ENCODE measurements around the gene REV3L.
A peak's percentile ranks its signal among the peaks of the same experiment; 100 is the strongest.

REV3L gene

DNA sequence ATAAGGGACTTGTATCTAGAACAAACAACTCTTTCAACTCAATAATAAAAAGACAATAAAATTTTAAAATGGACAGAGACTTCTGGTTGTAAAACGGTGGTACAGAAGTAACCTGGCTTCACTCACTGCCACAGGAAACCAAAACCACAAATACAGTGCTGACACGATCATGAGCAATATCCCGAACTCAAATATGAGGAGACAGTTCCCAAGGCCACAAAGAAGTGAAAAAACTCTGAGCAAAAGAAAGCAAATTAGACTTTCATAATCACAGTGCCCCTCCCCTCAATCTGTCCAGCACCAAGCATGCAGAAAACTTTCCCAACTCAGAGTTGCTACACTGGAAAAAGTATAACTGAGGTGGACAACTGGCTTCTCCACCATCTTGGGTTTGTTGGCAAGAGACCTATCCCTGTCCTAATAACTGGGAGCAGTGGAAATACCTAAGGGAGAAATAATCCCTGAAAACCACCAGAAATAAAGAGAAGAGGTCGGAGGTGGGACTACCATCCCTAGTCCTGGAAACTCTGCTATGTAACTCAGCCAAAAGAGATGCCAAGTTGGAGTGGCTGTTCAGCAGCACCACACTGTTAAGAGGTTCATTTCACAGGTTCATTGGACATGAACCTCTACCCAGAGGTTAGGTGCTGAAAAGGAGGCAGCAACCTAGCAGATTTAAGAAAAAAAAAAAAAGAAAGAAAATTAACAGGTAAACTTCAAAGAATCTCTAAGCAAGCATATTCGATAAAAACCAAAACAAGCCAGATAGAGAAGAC, 55.5 kb downstream of the REV3L start:
- peak; percentile 77 for DNase-seq (ENCODE audit: low read depth, low spot score)

DNA sequence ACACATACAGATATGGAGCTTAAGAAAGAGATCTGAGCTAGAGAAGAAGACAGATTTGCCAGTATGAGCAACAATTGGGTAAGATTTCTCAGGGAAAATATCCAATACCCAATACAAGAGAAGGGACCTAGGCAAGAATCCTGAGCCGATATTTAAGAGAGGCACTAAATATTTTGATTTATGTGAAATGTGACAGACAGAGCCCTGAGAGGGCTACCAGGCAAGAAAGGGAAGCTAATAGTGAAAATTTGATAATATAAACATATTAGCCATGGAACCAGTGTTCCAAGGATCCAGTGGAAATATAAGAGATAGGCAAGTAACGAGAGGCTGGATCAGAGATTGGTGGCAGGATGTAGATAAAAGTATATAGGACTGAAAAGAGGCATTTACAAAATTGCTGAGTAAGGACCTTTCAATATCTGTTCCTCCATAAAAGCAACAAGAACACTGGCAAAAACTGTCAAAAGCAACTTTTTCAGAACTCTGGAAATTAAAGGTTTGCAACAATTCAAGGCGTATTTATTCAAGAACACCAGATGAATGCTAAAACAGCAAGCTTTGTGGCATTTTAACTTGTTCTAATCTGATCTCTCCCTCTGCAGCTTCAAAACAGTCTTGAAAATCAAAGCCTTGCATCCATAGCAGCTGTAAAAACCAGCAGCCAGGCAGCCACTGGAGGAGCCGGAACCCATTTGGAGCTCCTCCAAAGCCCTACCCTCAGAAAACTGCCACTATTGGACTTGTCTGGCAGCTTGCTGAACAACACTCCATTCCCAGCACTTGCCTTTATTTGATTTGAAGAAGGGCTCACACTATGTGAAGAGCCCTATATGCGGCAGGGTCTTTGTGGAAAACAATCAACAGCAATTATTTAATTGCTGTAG, 58.8 kb downstream of the REV3L start:
- peak; percentile 64 for DNase-seq (ENCODE audit: low read depth, low spot score)

DNA sequence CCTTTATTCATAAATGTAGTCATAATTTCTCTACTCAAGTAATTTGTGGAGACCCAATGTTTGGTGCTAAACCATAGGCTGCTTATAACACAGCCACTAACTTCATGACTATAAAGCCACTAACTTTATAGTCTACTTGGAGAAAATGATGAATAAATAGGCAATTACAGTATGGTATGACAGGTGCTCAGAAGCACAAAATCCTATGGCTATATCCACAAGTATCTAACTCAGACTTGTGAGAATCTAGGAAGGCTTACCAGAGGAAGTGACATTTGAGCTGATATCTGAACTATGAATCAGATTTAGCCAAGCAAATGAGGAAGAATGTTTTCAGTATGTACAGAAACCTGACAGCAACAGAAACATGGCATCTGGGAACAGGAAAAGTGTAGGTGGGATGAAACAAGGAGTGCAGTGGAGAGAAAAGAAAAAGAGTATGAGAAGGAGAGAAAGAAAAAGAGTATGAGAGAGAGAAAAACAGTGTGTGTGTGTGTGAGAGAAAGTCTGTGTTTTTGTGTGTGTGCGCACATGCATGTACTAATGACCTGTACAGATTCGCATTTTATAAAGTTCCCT, 59.9 kb downstream of the REV3L start:
- no peak for DNase-seq (ENCODE audit: low read depth, low spot score)

DNA sequence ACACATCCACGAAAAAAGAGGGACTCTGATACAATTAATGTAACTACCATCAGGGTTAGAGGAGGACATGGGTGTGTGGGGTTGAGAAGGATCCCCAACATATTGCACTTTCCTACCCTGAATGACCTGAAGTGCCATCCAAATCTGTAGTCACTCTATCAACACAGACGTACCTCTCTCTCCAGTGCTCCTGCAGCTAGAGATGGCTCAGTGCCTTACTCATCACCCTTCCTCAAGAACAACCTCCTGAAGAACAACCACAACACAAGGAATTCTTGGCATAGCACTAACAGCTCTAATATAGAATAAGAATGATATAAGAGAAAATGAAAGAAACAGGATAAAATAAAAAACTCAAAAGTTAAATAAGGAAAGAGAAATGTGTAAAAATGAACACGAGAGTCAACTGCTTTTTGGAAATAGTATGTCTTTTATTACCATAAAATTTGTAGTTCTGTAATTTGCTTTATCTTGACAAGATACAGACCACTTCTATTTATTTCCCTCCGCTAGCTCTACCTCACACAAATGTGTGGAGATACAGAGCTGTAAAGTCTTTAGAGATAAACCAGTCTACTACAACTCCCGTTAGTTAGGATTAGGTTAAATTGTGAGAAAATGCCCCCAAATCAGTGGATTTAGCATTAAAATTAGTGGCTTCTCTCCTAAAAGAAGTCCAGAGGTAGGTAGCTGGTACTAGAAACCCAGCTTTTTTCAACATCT, 63.9 kb downstream of the REV3L start:
- DNase-seq (ENCODE audit: low read depth, low spot score): peak; percentile 64

DNA sequence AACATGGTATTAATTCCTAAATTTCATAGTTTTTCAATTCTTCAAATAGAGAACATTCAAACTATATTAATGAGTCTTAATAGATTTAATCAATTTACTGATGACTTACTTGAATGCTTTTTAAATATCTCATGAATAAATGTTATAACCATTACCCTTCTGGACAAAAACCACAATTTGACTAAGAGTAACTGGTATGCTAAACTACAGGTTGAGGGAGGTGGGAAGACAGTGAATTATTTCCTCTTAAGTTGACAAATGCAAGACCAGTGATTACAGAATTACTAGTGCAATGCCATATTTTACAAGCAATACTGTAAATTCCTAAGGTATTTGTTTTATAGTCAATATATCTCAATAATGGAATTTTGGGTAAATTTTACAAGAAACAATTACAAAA, 65.1 kb downstream of the REV3L start:
- DNase-seq (ENCODE audit: low read depth, low spot score): peak; percentile 10

DNA sequence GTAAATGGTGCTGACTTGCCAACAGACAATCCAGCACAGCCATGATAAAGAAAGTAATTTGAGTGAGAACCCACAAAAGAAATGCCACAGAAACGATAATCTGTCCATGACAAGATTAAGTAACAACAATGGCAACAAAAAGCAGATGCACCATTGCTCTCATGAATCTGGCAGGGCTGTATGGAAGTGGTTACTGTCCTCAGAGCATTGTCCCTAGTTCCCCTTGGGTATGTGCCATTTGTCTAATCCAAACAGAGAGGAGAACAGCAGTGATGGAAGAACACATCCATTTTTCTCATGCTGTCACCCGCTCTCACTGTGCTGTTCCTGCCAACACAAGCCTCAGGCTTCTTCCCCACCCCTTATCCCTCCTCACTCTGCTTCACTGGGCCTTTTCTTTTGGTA, 65.8 kb downstream of the REV3L start:
- peak; percentile 43 for DNase-seq (ENCODE audit: low read depth, low spot score)

DNA sequence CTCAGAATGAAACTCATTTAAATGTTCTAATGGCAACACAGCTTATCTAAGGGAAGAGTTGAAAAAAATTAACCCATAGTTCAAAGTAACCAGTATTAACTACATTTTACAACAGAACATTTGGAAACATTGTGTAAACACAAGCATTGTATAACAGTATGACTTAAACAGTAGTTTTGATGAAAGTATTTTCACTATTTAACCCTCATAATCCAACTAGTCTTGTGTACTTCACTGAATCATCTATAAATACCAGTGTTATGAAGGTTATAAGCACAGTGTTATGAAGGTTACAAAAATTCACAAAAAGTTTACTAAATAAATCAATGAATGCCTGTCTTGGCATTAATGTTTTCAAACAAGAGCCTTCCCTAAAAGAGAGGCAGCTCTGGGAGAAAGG, 66.5 kb downstream of the REV3L start:
- DNase-seq (ENCODE audit: low read depth, low spot score): no peak

DNA sequence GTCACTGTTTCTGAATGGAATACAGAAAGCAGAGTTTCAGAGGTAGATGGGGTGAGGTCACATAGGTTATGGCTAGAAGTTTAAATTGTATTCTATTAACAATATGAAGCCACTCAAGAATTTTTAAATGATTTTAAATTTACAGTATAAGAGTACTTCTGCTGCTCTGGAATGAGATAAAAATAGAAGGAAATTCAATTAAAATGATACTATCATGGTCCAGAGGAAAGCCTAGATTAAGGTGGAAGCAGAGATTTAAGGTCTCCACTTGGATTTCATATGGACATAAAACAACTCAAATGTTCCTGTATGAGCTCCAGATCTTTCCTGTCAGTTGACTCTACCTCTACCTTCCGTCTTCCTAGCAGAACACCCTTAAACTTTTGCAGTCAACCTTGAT, 68.6 kb downstream of the REV3L start:
- no peak for DNase-seq (ENCODE audit: low read depth, low spot score)

DNA sequence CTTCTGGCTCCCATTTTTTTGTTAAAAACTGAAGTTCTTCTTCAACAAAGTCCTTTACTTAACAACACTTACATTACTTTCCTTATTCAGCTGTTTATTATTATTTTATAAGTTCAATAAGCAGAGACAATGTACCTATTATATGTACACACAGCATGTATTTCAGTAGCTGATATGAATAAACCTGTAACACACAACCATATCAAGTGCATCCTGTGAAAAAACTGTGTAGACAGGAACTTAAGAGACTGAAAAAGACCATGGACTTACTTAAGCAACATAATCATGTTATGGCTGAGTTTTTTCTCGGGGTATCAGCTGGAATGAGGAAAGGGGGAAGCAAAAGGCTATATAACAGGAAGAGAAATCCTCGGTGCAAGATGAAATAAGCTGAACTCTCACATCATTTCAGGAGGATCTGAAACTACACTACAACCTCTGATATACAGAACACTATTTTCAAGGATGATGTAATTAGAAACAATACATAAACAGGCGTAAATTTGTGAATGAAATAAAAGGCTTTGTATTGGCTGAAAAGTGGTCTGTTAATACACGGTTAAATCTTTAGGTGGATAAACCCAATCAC, 70.9 kb downstream of the REV3L start:
- DNase-seq (ENCODE audit: low read depth, low spot score): no peak

DNA sequence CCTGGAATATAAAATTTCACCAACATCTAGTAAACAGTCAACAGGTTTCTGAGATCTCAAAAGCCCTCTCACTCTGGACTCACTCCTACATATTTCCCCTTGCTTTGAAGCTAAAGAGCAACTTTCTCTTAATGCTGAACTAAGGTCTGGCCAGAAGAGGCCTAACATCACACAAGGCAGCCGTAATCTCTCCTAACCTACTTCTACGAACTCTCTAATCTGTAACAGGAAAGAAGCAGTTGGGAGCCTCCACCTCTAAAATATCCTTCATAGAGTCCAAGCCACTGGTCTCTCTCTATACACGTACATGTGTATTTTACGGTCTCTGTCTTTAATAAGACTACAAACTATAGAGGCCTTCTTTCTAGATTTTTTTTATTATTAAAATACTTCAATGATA, 72.0 kb downstream of the REV3L start:
- no peak for DNase-seq (ENCODE audit: low read depth, low spot score)

DNA sequence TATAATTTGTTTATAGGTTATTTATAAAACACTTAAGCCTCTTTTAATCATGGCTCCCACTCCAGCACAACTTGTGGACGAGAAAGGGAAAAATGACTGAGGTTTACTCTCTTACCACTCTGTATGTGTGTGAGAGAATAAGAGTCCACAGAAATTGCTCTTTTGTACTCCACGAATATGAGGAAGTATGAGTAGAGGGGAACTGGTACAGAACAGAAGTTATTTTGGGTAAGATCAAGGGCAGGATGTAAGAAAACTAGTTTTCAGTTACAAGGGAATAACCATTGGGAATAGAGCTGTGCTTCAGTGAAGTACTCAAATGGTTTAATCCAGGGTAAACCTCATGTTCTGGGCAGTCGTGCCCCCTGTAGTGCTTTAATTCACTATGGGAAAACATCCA, 72.6 kb downstream of the REV3L start:
- DNase-seq (ENCODE audit: low read depth, low spot score): no peak

DNA sequence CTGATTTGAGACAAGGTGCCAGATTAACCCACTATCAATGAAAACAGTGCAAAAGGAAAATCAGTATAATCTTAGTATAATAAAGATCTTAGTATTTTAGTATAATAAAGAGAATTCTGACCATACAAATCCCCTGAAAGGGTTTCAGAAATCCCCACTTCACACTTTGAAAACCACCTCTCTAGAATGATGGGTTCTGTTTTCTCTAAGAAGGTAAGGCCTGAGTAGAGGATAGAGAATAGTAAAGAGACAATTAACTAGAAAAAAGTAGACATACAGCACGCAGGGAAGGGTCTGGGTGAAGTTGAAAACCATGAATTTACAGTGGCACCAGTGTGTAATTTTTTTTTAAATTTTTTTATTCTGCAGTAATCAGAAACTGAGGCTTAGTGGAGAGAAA, 73.6 kb downstream of the REV3L start:
- DNase-seq (ENCODE audit: low read depth, low spot score): no peak

DNA sequence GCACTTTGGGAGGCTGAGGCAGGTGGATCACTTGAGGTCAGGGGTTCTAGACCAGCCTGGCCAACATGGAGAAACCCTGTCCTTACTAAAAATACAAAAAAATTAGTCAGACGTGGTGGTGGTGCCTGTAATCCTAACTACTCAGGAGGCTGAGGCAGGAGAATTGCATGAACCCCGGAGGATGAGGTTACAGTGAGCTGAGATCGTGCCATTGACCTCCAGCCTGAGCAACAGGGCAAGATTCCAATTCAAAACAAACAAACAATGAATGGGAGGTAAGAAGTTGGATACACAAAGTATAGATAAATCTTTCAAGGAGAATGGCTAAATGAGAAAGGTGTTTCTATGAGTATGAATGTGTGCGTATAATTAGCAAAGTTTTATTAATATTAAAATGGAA, 75.3 kb downstream of the REV3L start:
- DNase-seq (ENCODE audit: low read depth, low spot score): no peak

DNA sequence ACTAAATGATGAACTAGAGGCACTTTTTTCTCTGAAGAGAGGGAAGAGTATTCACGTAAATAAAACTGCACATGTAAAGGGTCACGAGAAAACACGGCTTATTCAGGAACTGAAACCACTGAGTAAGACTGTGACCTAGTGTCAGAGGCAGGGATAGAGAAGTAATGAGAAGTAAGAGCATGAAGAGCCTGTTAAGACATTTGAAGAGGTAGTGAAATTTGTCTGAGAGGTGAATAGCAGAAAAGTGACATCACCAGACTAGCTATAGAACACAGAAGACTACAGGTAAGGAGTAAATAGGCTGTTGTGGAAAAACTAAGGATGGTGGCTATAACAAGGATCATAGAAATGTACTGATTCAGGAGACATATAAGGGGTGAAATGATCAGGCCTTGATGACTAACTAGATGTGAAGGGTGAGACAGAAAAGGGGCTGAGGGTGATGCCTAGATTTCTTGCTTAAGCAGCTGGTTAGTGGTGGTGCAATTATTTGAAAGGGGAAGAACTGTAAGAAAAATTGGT, 76.8 kb downstream of the REV3L start:
- DNase-seq (ENCODE audit: low read depth, low spot score): no peak

DNA sequence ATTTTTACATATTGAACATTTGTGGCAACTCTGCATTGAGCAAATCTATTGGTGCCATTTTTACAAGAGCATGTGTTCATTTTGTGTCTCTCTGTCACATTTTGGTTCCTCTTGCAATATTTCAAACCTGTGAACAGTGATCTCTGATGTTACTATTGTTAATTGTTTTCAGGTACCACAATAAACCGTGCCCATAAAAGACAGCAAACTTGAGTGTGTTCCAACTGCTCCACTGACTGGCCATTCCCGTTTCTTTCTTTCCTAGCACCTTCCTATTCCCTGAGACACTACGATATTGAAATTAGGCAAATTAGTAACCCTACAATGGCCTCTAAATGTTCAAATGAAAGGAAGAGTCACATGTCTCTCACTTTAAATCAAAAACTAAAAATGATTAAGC, 79.6 kb downstream of the REV3L start:
- no peak for DNase-seq (ENCODE audit: low read depth, low spot score)

DNA sequence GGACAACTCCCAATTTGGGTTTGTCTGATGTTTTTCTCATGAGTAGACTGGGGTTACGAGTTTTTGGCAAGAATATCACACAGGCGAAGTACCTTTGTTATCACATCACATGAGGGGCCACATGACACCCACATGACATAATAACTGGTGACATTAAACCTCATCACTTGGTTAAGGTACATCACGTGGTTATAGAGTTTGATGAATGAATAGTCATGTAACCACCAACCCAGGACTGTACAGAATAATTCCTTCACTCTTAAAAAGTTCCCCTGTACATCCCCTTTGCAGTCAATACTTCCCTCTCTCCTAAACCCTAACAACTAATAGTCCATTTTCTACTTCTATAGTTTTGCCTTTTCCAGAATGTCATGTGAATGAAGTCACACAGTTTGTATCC, 83.4 kb downstream of the REV3L start:
- DNase-seq (ENCODE audit: low read depth, low spot score): no peak

DNA sequence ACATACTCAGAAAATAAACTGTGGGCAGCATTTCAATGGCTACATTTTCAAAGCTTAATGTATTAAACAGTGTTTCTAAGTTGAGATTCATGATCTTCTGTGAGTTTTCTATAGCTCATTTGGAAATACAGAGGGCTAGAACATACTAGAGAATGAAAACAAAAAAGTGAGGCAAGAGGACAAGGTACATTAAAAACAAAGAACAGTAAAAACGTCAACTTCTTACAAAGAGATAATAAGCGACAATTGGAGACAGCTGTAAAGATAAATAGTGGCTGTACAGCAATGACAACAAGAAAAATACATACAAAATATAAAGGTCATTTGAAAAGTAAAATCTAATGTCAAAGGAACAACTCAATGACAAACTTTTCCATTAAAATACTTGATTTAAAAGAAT, 94.3 kb downstream of the REV3L start:
- DNase-seq (ENCODE audit: low read depth, low spot score): no peak

DNA sequence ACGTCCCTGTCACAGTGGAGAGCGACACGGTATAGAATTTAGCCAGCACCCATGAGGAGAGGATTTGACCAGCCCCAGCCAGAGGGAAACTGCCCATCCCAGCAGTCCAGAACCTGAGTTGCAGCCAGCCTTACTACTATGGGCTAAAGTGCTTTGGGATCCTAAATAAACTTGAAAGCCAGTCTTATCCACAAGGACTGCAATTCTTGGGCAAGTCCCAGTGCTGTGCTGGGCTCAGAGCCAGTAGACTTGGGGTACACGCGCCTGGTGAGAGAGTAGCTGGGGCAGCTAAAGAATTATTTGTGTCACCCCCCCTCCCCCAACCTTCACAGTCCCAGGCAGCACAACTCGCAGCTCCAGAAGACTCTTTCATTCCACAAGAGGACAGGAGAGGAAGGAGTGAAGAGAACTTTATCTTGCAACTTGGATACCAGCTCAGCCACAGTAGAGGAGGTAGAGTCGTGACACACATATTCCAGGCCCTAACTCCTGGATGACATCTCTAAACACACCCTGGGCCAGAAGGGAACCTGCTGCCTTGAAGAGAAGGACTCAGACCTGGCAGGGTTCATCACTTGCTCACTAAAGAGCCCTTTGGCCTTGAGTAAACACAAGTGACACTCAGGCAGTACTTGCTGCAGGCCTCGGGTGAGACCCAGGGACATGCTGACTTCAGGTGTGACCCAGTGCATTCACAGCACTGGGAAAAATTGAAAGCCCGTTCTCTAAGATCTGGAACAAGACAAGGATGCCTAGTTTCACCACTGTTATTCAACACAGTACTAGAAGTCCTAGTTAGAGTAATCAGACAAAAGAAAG, 100.3 kb downstream of the REV3L start:
- no peak for DNase-seq (ENCODE audit: low read depth, low spot score)

DNA sequence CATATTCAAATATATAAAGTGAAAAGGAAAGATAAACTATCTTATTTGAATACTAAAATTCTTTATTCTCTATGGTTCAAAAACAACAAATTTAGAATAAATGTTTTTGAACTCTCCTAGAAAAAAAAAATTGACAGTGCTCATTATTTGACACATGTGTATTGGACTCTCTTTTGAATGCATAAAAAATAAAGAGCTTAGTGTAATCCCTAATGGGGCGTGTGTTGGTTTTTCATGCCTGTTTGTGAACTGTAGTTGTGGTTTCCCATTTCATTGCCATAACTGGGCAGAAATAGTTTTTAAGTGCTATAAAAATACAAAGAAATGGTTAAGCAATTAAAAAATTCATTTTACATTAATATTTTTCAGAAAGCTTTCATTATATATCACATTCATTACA, 101.3 kb downstream of the REV3L start:
- DNase-seq (ENCODE audit: low read depth, low spot score): no peak

DNA sequence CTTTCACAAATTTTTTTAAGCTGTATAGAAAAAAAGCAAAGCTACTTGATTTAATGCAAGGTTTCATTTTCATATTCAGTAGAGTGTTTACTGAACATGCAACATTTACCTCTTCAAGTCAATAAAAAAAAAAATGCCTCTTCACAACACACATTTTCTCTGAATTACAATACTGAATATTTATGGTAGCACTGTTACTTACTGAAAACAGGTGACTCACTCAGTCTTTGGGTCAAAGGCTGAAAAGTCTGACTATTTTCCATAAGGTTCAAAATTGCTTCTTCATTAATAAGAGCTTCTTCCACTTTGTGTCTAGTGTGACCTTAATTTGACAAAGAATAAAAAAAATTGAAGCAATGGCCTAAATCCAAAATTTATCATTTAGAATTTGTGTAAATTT, 101.9 kb downstream of the REV3L start:
- DNase-seq (ENCODE audit: low read depth, low spot score): no peak

DNA sequence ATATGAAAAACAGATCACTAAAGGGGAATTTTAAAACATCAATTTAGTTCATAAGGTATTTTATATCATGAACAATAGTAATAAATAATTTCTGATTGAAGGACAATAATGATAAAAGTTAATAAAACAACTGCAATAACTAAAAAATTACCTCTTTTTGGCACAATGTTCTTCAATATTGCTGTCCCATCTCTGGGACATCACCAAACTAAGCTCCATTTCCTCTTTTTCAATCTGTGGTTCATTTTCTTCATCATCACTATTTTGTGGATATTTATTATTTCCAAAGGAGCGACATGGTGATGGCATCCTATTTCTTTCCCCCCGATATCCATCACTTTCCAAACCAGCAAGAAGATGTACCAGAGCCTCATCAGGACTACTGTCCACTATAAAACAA, 103.2 kb downstream of the REV3L start:
- no peak for DNase-seq (ENCODE audit: low read depth, low spot score)
